Smooth muscle cell (in vitro differentiated cells): ENCODE data around the gene LAMC2. TPM values are rescaled to one million over a fixed set of nuclear protein-coding genes. Genes with fewer than 3 reads are reported as not detected.
A peak's percentile ranks its signal among the peaks of the same experiment; 100 is the strongest.

Experiments used
- DNase-seq: peaks from one replicate; lab custom pipeline; 2025; ENCODE audit not compliant: unreplicated experiment; lab: John Stamatoyannopoulos, UW
- H2AFZ ChIP-seq: fragments of 200-600 bp; sonication (generic); 2 replicates; pipeline ENCODE4 v1.6.0; 2016; ENCODE audit warnings: antibody characterized with exemption, low read depth, mild to moderate bottlenecking
- H3F3A ChIP-seq: fragments of 200-600 bp; sonication (generic); 2 replicates; pipeline ENCODE4 v1.6.0; 2017; ENCODE audit warnings: antibody characterized with exemption, low read depth
- H3K27ac ChIP-seq: fragments of 200-600 bp; sonication (generic); 2 replicates; pipeline ENCODE4 v1.5.1; 2016; ENCODE audit warnings: low read depth, mild to moderate bottlenecking
- H3K27me3 ChIP-seq: fragments of 200-600 bp; sonication (generic); 2 replicates; pipeline ENCODE4 v1.6.1; 2016; ENCODE audit warnings: low read depth, mild to moderate bottlenecking
- H3K36me3 ChIP-seq: fragments of 200-600 bp; sonication (generic); 2 replicates; pipeline ENCODE4 v1.5.1; 2016; ENCODE audit warnings: low read depth
- H3K4me1 ChIP-seq: fragments of 200-600 bp; sonication (generic); 2 replicates; pipeline ENCODE4 v1.5.1; 2016; ENCODE audit warnings: low read depth
- H3K4me2 ChIP-seq: fragments of 200-600 bp; sonication (generic); 2 replicates; pipeline ENCODE4 v1.6.0; 2016; ENCODE audit warnings: mild to moderate bottlenecking
- H3K4me3 ChIP-seq: fragments of 200-600 bp; sonication (generic); 2 replicates; pipeline ENCODE4 v1.5.1; 2016; ENCODE audit warnings: mild to moderate bottlenecking
- H3K79me2 ChIP-seq: fragments of 200-600 bp; sonication (generic); 2 replicates; pipeline ENCODE4 v1.6.0; 2016; ENCODE audit warnings: low read depth, mild to moderate bottlenecking
- H3K9ac ChIP-seq: fragments of 200-600 bp; sonication (generic); 2 replicates; pipeline ENCODE4 v1.6.0; 2016; ENCODE audit warnings: low read depth
- H3K9me3 ChIP-seq: fragments of 200-600 bp; sonication (generic); replicated peaks from 2 replicates; pipeline ENCODE4 v1.5.1; 2016; ENCODE audit warnings: low read depth
- H4K20me1 ChIP-seq: fragments of 200-600 bp; sonication (generic); 2 replicates; pipeline ENCODE4 v1.6.0; 2016; ENCODE audit warnings: low read depth
- WGBS: methylation state at CpG from one replicate; pipeline ENCODE4 v1.1.7; 2016; ENCODE audit warnings: low lambda C conversion rate; 5-methylcytosine and 5-hydroxymethylcytosine counted together
- polyA plus RNA-seq: library from polyadenylated mRNA; unstranded; fragments of >200 nt; fragmentation: Nextera tagmentation; extraction: Ambion mirVana; gene quantifications from 2 replicates; pipeline ENCODE4 v1.2.1, GENCODE V29; 2016
- total RNA-seq: library from RNA; depleted of rRNA; stranded (reverse); fragments of >200 nt; gene quantifications from 2 replicates; pipeline ENCODE4 v1.2.3, GENCODE V29; 2014
- TF ChIP-seq, protein P1 (sequence below): fragments of 200-600 bp; sonication (generic); IDR thresholded peaks from 2 replicates; pipeline ENCODE4 v1.5.1; 2017; ENCODE audit warnings: borderline replicate concordance, mild to moderate bottlenecking, antibody characterized with exemption; ENCODE audit not compliant: insufficient read depth, poor library complexity, severe bottlenecking

The LAMC2 gene
- total and polyA plus RNA-seq, 2 experiments from 2014 or later, result 35.1 to 120 TPM

DNA sequence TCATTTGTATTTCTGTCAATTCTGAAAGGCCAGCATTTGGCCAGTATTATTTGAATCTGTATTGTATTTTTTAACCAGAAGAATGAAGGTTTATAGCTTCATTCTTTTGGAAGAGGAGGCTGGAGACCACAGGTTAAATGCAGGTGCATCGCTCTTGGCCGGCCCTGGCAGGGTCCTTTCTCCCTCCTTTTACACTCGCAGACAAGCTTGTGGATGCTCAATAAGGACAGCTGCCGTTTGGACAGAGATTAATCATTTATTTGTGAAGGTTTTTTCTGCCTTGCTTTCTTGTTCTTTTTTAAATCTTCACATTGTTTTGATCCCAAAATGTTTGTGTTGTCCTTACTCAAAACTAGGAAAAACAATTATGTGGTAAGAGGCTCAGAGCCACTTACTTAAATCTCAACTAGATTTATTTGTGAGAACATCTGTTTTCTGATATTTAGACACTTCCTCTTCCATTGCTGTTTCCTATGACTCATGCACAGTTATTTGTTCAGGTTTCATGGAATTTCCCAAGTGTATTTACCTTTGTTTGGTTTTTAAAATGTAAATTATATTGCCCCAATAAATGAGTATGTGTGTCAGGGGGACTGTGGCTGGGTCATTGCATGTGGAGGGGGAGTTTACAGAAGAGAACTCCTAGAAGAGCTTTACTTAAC is 46.7 kb upstream of the LAMC2 start:
- no peak overlapping the region for H3K4me3 ChIP-seq
- H3K79me2 ChIP-seq, result no peaks in the 10 kb centered on the region
- WGBS, result 91% methylated on average over 4 of the region's 4 CpGs
- H3K27me3 ChIP-seq, result no peaks in the 10 kb centered on the region
- no peaks in the 10 kb centered on the region for H4K20me1 ChIP-seq
- TF ChIP-seq, protein P1, sequence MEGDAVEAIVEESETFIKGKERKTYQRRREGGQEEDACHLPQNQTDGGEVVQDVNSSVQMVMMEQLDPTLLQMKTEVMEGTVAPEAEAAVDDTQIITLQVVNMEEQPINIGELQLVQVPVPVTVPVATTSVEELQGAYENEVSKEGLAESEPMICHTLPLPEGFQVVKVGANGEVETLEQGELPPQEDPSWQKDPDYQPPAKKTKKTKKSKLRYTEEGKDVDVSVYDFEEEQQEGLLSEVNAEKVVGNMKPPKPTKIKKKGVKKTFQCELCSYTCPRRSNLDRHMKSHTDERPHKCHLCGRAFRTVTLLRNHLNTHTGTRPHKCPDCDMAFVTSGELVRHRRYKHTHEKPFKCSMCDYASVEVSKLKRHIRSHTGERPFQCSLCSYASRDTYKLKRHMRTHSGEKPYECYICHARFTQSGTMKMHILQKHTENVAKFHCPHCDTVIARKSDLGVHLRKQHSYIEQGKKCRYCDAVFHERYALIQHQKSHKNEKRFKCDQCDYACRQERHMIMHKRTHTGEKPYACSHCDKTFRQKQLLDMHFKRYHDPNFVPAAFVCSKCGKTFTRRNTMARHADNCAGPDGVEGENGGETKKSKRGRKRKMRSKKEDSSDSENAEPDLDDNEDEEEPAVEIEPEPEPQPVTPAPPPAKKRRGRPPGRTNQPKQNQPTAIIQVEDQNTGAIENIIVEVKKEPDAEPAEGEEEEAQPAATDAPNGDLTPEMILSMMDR, result no peak
- peak overlapping the region; percentile 23 for H3K27ac ChIP-seq
- H2AFZ ChIP-seq, result no peak overlapping the region
- no peaks in the 10 kb centered on the region for H3K4me1 ChIP-seq
- no peak overlapping the region for H3K9ac ChIP-seq
- peaks cover 33% of the 10 kb centered on the region for H3K36me3 ChIP-seq
- no peak overlapping the region for H3K4me2 ChIP-seq
- DNase-seq, result no peak
- H3F3A ChIP-seq, result no peaks in the 10 kb centered on the region
- no peaks in the 10 kb centered on the region for H3K9me3 ChIP-seq

DNA sequence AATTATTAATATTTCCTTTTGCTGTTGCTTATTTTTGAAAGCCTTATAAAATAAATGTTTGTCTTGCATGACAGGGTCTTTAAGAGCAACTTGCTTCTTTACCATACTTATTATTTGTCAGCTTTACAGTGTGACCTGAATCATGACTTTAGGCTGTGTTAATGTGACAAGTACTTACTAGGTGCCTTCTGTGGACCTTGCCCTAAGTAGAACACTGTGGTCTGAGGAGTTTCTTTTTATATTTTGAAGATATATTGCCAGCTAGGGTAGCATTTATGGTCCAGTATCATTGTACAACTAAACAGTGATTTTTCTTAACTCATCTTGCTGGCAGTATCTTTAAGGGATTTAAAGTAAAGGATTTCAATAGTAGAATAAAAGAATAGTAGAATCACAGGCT is 45.4 kb upstream of the LAMC2 start:
- H3K27ac ChIP-seq, result no peak overlapping the region
- no peaks in the 10 kb centered on the region for H3K79me2 ChIP-seq
- H2AFZ ChIP-seq, result no peak overlapping the region
- H3K9ac ChIP-seq, result no peak overlapping the region
- DNase-seq, result no peak
- TF ChIP-seq, protein P1, result no peak
- no peaks in the 10 kb centered on the region for H3F3A ChIP-seq
- no peaks in the 10 kb centered on the region for H3K27me3 ChIP-seq
- no peak overlapping the region for H3K4me2 ChIP-seq
- peaks cover 24% of the 10 kb centered on the region for H3K36me3 ChIP-seq
- no peak overlapping the region for H3K4me3 ChIP-seq
- no peaks in the 10 kb centered on the region for H4K20me1 ChIP-seq
- no peaks in the 10 kb centered on the region for H3K4me1 ChIP-seq
- H3K9me3 ChIP-seq, result no peaks in the 10 kb centered on the region

DNA sequence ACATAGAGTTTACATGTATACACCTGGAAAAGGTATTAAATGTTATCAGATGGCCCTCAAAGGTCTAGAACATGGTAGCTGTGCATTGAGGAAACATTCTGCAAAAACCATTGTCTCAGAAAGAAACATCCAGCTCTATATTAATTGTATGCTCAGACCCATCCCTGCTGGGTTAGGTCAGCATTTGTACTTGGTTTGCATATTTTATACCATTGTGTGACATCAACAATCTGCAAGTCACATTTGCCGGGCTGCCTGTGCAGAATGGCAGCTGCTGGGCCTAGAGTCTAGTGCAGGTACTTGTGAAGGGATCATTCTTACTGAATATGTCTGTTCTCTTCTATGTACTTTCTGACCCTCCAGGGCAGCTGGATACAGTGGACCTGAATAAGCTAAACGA is 43.9 kb upstream of the LAMC2 start:
- TF ChIP-seq, protein P1, result no peak
- Histone ChIP-seq H4K20me1 (no peaks in the 10 kb centered on the region), H3K4me3 (no peak overlapping the region), H2AFZ (no peak overlapping the region), H3K4me2 (no peak overlapping the region), H3K9me3 (no peaks in the 10 kb centered on the region), H3K27ac (no peak overlapping the region), H3K79me2 (no peaks in the 10 kb centered on the region), H3K9ac (no peak overlapping the region), H3K4me1 (no peaks in the 10 kb centered on the region), H3F3A (no peaks in the 10 kb centered on the region), H3K36me3 (peaks cover 15% of the 10 kb centered on the region), H3K27me3 (no peaks in the 10 kb centered on the region)
- no peak for DNase-seq
- 96% methylated on average over 2 of the region's 2 CpGs for WGBS

DNA sequence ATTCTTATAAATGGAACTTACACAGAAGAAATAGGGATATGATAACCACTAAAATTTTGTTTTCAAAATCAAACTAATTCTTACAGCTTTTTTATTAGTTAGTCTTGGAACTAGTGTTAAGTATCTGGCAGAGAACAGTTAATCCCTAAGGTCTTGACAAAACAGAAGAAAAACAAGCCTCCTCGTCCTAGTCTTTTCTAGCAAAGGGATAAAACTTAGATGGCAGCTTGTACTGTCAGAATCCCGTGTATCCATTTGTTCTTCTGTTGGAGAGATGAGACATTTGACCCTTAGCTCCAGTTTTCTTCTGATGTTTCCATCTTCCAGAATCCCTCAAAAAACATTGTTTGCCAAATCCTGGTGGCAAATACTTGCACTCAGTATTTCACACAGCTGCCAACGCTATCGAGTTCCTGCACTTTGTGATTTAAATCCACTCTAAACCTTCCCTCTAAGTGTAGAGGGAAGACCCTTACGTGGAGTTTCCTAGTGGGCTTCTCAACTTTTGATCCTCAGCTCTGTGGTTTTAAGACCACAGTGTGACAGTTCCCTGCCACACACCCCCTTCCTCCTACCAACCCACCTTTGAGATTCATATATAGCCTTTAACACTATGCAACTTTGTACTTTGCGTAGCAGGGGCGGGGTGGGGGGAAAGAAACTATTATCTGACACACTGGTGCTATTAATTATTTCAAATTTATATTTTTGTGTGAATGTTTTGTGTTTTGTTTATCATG is 42.3 kb upstream of the LAMC2 start:
- no peak overlapping the region for H2AFZ ChIP-seq
- no peak overlapping the region for H3K4me2 ChIP-seq
- no peak overlapping the region for H3K27ac ChIP-seq
- H3K9me3 ChIP-seq, result no peaks in the 10 kb centered on the region
- H3K9ac ChIP-seq, result no peak overlapping the region
- peaks cover 3% of the 10 kb centered on the region for H3K4me1 ChIP-seq
- peaks cover under 1% of the 10 kb centered on the region for H3F3A ChIP-seq
- TF ChIP-seq, protein P1, result no peak
- H3K79me2 ChIP-seq, result no peaks in the 10 kb centered on the region
- H4K20me1 ChIP-seq, result no peaks in the 10 kb centered on the region
- 94% methylated on average over 7 of the region's 7 CpGs for WGBS
- H3K27me3 ChIP-seq, result no peaks in the 10 kb centered on the region
- peaks cover 8% of the 10 kb centered on the region for H3K36me3 ChIP-seq
- DNase-seq, result no peak
- no peak overlapping the region for H3K4me3 ChIP-seq
